Effector memory CD4-positive, alpha-beta T cell (primary cell): Measurements from ENCODE around the gene CPEB3.

ENCODE experiments used
- DNase-seq, 3 donors: peaks; one replicate each; pipeline ENCODE4 v3.0.0-alpha.2; 2020
- H3K27ac ChIP-seq: 2 replicates; pipeline ENCODE4 v1.7.0; 2013; ENCODE audit warnings: mild to moderate bottlenecking, low read length, moderate library complexity; ENCODE audit not compliant: insufficient read depth, poor library complexity, severe bottlenecking
- H3K27me3 ChIP-seq: replicated peaks from 2 replicates; pipeline ENCODE4 v1.7.0; 2013; ENCODE audit warnings: mild to moderate bottlenecking, low read length; ENCODE audit not compliant: insufficient read depth, control insufficient read depth, poor library complexity, severe bottlenecking
- H3K36me3 ChIP-seq: 2 replicates; pipeline ENCODE4 v1.7.0; 2013; ENCODE audit warnings: mild to moderate bottlenecking, low read length, moderate library complexity; ENCODE audit not compliant: control insufficient read depth, insufficient read depth
- H3K4me1 ChIP-seq: 2 replicates; pipeline ENCODE4 v1.7.0; 2013; ENCODE audit warnings: low read length, mild to moderate bottlenecking; ENCODE audit not compliant: control insufficient read depth, insufficient read depth, poor library complexity, severe bottlenecking
- H3K4me3 ChIP-seq: 2 replicates; pipeline ENCODE4 v1.7.0; 2013; ENCODE audit warnings: low read length, low read depth, mild to moderate bottlenecking; ENCODE audit not compliant: insufficient read depth, poor library complexity, severe bottlenecking
- H3K9me3 ChIP-seq: 2 replicates; pipeline ENCODE4 v1.7.0; 2013; ENCODE audit warnings: mild to moderate bottlenecking, low read length, moderate library complexity; ENCODE audit not compliant: control insufficient read depth

CPEB3 gene

GRCh38 chr10:92187101-92187500 is 103.8 kb downstream of the CPEB3 start:
- no peak overlapping the region for H3K27ac ChIP-seq
- H3K4me1 ChIP-seq = no peaks in the 10 kb centered on the region
- no peak overlapping the region for H3K4me3 ChIP-seq
- DNase-seq = no peak
- no peaks in the 10 kb centered on the region for H3K36me3 ChIP-seq
- H3K27me3 ChIP-seq = no peaks in the 10 kb centered on the region
- no peaks in the 10 kb centered on the region for H3K9me3 ChIP-seq

GRCh38 chr10:92184977-92185376 is 105.9 kb downstream of the CPEB3 start:
- DNase-seq = no peak
- no peaks in the 10 kb centered on the region for H3K4me1 ChIP-seq
- no peaks in the 10 kb centered on the region for H3K9me3 ChIP-seq
- no peaks in the 10 kb centered on the region for H3K27me3 ChIP-seq
- H3K4me3 ChIP-seq = no peak overlapping the region
- H3K36me3 ChIP-seq = no peaks in the 10 kb centered on the region
- H3K27ac ChIP-seq = no peak overlapping the region

- H3K4me1 ChIP-seq = no peaks in the 10 kb centered on the region
- no peaks in the 10 kb centered on the region for H3K27me3 ChIP-seq
- H3K36me3 ChIP-seq = no peaks in the 10 kb centered on the region
- H3K4me3 ChIP-seq = no peak overlapping the region
- H3K27ac ChIP-seq = no peak overlapping the region
- no peak for DNase-seq
- no peaks in the 10 kb centered on the region for H3K9me3 ChIP-seq
Measured at GRCh38 chr10:92183199-92183598, 107.7 kb downstream of the CPEB3 start.

GRCh38 chr10:92181575-92181974 is 109.3 kb downstream of the CPEB3 start:
- Histone ChIP-seq H3K27ac (no peak overlapping the region), H3K4me3 (no peak overlapping the region), H3K4me1 (no peaks in the 10 kb centered on the region), H3K36me3 (no peaks in the 10 kb centered on the region), H3K27me3 (no peaks in the 10 kb centered on the region), H3K9me3 (no peaks in the 10 kb centered on the region)
- DNase-seq = no peak

GRCh38 chr10:92180399-92180798 is 110.5 kb downstream of the CPEB3 start:
- Histone ChIP-seq H3K4me3 (no peak overlapping the region), H3K27ac (no peak overlapping the region), H3K36me3 (no peaks in the 10 kb centered on the region), H3K27me3 (no peaks in the 10 kb centered on the region), H3K4me1 (no peaks in the 10 kb centered on the region), H3K9me3 (no peaks in the 10 kb centered on the region)
- DNase-seq = no peak

GRCh38 chr10:92177546-92177945 is 113.3 kb downstream of the CPEB3 start:
- no peak overlapping the region for H3K4me3 ChIP-seq
- H3K4me1 ChIP-seq = no peaks in the 10 kb centered on the region
- H3K27me3 ChIP-seq = no peaks in the 10 kb centered on the region
- DNase-seq = no peak
- H3K9me3 ChIP-seq = no peaks in the 10 kb centered on the region
- H3K27ac ChIP-seq = no peak overlapping the region
- H3K36me3 ChIP-seq = no peaks in the 10 kb centered on the region

- no peaks in the 10 kb centered on the region for H3K27me3 ChIP-seq
- no peak overlapping the region for H3K27ac ChIP-seq
- H3K4me3 ChIP-seq = no peak overlapping the region
- no peaks in the 10 kb centered on the region for H3K36me3 ChIP-seq
- no peaks in the 10 kb centered on the region for H3K4me1 ChIP-seq
- H3K9me3 ChIP-seq = no peaks in the 10 kb centered on the region
- no peak for DNase-seq
Measured at GRCh38 chr10:92175164-92175563, 115.7 kb downstream of the CPEB3 start.

GRCh38 chr10:92173996-92174395 is 116.9 kb downstream of the CPEB3 start:
- Histone ChIP-seq H3K27ac (no peak overlapping the region), H3K9me3 (no peaks in the 10 kb centered on the region), H3K4me3 (no peak overlapping the region), H3K36me3 (no peaks in the 10 kb centered on the region), H3K27me3 (no peaks in the 10 kb centered on the region), H3K4me1 (no peaks in the 10 kb centered on the region)
- no peak for DNase-seq

GRCh38 chr10:92164036-92164696 is 126.7 kb downstream of the CPEB3 start:
- H3K9me3 ChIP-seq = no peaks in the 10 kb centered on the region
- H3K4me3 ChIP-seq = no peak overlapping the region
- H3K27me3 ChIP-seq = no peaks in the 10 kb centered on the region
- no peak for DNase-seq
- no peaks in the 10 kb centered on the region for H3K36me3 ChIP-seq
- no peaks in the 10 kb centered on the region for H3K4me1 ChIP-seq
- no peak overlapping the region for H3K27ac ChIP-seq

GRCh38 chr10:92162541-92162940 is 128.3 kb downstream of the CPEB3 start:
- no peaks in the 10 kb centered on the region for H3K4me1 ChIP-seq
- H3K27me3 ChIP-seq = no peaks in the 10 kb centered on the region
- no peaks in the 10 kb centered on the region for H3K36me3 ChIP-seq
- H3K27ac ChIP-seq = no peak overlapping the region
- DNase-seq = no peak
- H3K4me3 ChIP-seq = no peak overlapping the region
- no peaks in the 10 kb centered on the region for H3K9me3 ChIP-seq
